ENCODE measurements around the gene FCGR2B.
A peak's percentile ranks its signal among the peaks of the same experiment; 100 is the strongest.

DNA sequence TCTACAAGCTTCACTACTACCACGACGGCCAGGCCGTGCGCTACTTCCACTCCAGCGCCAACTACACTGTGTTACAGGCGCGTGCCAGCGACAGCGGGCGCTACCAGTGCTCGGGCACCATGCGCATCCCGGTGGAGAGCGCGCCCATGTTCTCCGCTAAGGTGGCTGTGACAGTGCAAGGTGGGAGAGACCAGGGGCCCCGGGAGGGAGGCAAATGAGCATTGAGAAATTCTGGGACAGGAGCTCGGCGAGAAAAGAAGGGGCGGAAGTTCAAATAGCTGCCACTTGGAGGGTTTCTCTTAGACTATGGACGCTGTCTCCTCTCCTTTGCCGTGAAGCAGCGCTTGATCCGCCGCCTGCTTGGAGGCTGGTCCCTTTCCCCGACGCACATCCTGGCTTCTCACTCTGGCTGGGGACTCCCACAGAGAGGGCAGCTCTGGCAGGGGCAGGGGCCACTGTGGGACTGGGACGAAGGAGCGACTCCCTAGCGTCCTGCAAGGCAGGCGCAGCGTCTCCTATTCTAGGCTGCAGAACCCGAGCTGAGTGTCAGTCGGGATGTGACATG lies 63.0 kb downstream of the FCGR2B start:
- TF ChIP-seq CTCF (IDR thresholded peaks at IDR 0.05) = peak in 3 of 6 experiments; percentile 13 to 33 (median 27)
- no peak for TF ChIP-seq POLR2A (IDR thresholded peaks at IDR 0.05)
